HuH-7.5 (cell line): Measurements from ENCODE around the gene UBN1.
"Not testable (repeated sequence)": the region's sequence is repeated elsewhere in the genome, so short reads cannot be mapped to it uniquely, and the experiment has no call there.

Experiments
- DNase-seq: peaks from one replicate; pipeline ENCODE4 v3.0.0; 2011; ENCODE audit warnings: low spot score

Gene UBN1

DNA sequence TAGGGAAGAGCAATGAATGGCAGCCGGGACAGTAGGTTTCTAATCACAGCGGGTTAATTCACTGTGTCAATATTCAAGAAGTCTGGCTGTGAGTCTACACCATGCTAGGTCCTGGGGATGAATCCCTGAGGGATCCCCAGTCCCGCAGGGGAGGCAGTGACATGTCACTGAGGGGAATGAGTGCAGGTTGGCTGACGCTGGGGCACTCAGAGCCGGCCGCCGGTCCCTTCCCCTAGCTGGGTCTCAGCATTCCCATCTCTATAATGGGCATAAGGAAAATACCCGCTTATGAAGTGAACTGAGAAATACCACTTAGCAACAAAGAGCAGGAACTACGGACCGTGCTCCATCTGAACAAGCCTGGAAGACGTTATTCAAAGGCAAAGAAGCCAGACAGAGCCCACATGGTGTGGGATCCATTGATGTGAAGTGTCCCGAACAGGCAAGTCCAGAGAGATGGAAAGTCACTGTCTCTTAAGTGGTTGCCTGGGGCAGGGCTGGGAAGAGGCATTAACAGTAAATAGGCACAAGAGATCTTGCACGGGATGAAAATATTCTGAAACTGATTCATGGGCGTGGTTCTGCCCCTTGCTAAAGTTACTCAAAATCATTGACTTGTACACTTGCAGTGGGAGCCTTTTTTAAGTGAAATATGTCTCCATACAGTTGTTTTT lies 57.8 kb downstream of the UBN1 start:
- no peak for DNase-seq

DNA sequence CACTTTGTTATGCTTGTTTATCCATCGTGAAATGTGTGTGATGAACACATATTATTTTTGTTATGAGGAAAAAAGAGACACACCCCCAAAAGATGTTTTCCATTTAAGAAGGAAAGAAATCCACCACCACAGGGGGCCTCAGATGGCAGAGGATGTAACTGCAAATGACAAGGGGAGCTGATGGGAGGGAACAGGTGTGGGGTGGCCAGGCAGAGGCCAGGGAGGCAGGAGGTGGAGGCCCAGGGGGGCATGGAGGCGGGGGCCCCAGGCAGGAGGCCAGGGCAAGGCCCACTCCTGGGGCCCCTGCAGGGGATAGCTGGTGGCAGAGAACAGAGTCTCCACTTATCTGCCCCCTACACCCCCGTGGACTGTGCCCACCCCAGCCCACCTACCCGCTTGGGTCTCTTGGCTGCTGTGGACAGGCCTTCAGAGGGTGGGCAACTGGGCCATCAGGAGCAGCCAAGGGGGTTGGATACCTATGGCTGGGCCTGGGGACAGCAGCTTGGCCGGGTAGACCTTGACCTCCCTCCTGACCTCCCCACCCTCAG lies 61.6 kb downstream of the UBN1 start:
- no peak for DNase-seq

DNA sequence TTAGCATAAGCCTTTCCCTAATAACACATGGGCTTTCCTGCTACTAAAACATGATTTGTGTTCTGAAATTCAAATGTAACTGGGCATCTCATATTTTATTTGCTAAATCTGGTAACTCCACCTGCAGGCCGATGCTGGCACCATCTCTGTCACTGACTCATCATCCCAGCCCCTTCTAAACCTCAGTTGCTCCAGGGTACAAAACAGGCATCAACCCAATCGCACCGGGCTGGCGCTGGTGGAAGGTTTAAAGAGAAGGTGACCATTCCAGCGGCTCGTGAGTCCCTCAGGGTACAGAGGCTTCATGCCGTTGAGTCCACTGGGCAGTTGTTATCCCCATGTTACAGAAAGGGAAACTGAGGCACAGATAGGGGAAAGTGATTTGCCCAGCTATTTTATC lies 62.5 kb downstream of the UBN1 start:
- DNase-seq, result no peak

DNA sequence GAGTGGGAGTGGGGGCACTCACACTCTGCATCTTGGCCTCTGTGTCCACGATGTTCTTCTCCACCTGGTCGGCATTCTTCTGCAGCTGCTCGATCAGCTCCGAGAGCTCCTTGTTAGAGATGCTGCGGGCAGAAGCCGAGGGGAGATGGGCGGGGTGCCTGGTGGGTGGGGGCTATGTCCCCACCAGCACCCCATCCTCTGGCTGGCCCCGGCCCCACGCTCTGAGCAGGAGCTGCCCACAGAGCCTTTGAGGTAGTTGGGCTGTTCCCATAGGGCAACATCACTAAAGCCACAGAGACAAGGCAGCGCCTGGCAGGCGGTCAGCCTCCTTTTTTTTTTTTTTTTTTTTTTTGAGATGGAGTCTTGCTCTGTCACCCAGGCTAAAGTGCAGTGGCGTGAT lies 63.5 kb downstream of the UBN1 start:
- no peak for DNase-seq

DNA sequence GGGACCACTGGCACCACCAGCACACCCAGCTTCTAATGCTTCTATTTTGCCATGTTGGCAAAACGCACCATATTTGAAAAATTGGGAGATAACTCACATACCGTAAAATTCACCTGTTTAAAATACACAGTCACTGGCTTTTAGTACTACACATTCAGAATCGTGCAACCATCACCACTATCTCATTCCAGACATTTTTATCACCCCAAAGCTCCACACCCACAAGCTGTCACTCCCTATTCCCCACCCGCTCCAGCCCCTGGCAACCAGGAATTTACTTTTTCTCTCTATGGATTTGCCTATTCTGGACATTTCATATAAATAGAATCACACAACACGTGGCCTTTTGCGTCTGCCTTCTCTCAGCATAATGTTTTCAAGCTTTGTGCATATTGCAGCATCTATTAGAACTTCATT lies 64.7 kb downstream of the UBN1 start:
- no peak for DNase-seq

DNA sequence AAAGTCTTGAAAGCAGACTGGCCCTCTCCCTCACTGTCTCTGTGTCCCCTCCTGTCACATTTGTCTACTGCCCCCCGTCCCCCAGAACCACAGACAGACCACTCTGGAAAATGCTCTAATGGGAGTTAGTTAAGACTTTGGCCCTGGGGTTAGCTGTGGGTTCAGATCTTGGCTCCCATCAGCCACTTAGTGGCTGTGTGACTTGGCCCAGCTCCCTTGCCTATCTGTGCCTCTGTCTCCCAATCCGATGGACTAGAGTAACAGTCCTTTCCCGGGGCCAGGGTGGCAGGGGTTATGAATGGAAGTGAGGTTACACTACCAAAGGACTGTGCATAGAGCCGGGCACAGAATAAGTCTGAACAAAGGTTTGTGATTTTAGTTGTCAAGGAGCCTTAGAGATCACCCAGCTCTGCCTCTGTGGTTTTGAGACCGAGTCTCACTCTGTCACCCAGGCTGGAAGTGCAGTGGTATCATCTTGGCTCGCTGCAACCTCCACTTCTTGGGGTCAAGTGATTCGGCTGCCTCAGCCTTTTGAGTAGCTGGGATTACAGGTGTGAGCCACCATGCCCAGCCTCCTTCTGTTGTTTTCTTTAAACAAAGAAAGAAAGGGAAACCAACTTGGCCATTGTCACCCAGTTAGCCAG lies 66.0 kb downstream of the UBN1 start:
- no peak for DNase-seq

DNA sequence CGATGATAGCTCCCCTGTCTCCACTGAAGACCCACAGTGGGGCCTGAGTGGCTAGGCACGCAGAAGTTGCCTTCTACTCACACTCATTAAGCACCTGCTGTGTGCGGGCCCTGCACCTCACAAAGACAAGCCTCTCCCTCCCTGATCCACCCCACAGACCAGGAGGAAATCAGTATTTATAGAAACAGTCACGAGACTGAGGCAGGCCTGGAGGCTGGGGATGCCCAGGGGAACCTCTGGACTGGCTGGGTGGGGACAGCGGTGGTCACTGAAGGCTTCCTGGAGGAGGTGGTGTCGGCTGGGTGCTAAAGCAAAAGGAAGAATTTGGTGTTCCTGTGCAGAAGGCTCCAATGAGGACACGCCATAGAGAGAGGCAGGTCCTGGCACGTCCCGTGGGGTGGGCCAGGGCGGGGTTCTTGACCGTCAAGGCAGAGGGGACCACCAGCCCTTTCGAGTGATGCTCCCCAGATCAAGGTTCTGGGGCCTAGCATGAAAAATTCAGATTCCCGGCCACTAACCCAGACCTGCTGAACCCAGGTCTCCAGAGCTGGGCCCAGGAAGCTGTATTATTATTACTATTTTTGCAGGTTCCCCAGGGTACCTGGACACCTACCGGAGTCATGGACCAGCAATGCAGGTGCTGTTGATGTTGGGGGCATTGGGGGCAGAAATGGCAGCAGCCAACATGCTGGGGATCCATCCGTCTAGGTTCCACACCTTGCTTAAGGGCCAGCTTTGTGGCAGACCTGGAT lies 66.7 kb downstream of the UBN1 start:
- no peak for DNase-seq

DNA sequence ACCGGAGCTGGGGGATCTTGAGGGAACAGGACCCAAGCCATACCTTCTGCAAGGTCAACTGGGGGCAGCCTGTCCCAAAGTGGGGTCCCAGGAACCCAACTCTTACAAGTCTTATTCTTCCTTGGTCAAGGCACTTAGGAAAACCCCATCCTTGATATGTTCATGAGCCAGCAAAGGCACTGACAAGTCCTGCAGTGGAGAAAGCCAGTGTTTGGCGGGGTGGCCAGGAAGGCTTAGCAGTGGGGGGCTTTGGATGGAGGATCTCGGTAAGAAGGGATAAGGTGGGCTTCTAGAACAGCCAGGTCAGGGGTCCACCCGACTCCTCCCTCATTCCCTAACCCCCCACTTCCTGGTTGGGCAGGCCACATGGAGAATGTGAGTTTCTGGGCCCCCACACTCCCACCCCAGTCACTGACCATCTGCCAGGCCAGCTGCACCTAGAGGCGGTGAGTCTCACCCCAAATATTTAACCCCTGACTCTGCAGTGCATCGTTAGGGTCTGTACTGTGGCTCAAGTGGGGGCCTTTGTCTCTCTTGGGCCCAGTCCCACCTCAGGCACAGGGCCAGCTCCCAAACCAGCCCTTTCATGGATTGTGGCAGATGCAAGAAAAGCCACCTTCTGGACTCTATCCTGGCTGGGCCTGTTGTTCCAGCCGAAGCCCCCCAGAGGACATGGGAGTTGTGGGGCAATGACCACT lies 67.4 kb downstream of the UBN1 start:
- DNase-seq, result no peak

DNA sequence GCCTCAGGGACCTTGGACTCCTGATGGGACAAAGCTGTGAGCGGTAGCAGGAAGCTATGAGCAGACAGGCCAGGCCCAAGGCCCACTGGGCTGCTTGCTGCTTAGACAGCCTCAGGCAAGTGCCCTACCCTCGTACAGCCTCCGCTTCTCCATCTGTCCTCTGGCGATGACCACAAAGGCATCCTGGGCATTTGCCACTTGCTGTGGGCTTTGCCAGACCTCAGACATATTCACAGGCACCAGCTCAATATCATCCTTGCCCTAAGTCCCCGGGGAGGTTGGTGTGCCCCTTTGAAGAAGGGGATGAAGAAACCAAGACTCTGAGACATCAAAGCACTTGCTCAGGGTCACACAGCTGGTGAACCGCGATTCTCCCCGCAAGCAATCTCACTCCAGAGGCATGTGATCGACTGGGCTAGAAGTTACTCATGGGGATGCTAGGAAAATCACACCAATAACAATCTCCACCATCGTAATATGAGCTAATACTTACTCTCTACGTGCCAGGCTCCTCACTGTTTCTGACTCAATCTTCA lies 68.0 kb downstream of the UBN1 start:
- no peak for DNase-seq

DNA sequence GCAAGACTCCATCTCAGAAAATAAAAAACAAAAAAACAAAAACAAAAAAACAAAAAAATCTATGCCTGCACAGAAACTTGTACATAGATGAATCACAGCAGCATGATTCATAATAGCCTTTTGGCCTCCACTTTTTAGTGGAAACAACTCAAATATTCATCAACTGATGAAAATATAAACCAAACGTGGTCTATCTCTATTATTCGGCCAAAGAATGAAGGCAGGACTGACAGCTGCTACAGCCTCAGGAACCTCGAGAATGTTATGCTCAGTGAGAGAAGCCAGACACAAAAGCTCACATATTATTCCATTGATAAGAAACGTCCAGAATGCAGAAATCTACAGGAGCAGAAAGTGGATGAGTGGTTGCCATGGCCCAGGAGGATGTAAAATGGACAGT lies 69.8 kb downstream of the UBN1 start:
- DNase-seq, result no peak

DNA sequence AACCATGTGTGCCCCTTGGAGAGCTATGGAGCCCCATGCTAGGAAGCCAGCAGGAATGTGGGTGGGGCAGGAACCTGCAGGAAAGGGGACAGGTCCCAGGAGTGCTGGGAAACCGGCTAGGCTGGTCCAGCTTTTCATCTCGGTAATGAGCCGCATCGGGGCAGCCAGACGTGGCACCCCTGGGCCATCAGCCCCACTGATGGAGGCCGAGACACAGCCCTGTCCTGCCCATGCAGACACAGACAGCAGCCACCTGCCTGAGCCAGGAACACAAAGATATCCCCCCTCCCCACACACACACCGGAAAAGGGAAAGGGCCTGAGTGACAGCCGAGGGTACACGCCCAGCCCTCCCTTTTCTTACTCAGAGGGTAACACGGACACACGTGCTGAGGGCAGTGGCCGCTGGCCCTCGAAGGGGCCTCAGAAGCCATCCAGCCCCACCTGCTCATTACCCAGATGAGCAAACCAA lies 71.5 kb downstream of the UBN1 start:
- DNase-seq, result no peak

DNA sequence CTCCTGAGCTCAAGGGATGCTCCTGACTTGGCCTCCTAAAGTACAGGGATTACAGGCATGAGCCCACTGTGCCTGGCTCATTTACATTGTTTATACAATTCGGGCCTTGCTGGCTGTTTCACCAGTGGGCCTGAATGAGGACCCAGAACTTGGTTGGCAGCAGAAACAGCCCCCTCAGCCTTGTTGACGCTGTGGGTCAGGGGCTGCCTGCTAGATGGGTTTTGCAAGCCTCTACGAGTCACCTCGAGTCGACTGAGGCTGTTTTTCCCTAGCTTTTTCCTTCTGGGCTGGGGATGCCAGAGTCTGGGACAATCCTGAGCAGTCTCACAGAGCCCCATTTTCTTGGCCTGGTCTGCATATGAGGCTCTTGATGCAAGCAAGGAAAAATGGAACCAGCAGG lies 73.5 kb downstream of the UBN1 start:
- DNase-seq, result no peak

DNA sequence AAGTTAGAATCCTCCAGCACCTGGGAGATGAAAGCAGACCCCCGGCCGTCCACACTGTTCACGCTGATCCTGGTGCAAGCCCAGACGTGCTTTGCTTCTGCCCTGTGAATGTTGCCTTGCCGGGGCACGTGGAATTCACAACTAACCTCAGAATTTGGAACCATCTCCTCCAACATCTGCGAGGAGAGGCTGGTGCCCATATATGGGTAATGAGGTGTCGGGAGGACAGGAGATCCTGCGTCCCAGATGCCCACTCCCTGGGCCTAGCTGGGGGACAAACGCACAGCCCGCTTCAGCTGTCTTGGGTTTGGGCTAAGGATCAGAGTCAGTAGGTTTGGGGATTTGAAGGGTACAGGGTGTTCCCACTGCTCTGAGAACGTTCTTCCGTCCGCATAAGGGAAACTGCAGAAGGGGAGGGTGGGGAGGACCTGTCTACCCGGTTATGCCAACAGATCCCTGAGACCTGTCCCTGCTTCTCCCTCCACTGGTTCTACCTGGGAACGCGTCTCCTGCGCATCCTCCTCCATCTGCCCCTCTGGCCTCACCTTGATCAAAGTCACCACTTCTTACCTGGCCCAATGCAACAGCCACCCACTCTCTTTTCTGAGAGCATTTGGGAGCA lies 75.6 kb downstream of the UBN1 start:
- no peak for DNase-seq

DNA sequence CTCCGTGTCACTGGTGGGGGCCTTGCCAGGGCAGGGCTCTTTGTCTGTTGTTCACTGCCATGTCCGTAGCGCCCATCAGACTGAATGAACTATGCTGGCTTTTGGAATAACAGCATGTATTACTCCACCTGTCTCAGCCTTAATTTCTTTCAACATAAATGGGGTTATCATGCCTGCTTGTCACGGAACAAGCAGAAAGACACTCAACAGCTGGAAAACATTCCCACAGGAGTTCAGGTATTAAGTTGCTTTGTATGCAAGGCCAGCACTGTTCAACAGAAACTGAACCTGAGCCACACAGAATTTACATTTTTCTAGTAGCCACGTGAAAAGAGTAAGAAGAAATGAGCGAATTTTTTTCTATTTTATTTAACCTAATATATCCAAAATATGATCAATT lies 76.6 kb downstream of the UBN1 start:
- DNase-seq, result no peak

DNA sequence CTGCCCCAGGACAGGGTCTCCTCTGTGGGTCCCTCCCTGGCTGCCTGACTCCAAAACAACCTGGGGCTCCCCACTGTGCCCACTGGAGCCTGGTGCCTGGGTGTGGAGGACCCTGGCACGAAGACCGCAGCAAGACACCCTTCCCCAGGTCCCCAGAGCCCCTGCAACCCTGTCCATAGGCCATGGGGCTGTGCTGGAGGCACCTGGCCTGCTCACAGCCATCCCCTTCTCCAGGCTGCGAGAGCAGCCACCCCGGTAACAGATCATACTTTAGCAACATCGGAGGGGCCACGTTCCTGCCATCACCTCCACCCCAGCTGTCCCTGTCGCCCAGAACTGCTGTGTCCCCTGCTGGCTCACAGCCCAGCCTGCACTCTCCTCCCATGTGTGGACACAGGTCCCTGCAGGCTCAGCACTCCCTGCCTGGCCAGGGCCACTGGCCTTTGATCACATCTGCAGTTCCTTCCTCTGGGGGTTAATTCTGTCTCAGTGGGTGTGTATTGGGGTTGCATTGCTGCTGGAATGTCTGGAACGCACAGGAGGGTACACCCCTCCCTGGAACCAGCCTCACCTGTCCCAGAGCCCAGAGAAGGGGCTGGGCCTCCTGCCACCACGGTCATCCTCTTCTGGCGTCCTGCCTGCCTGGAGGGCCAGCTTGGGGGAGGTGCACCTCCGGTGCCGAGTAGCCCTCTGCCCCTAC lies 77.5 kb downstream of the UBN1 start:
- no peak for DNase-seq

DNA sequence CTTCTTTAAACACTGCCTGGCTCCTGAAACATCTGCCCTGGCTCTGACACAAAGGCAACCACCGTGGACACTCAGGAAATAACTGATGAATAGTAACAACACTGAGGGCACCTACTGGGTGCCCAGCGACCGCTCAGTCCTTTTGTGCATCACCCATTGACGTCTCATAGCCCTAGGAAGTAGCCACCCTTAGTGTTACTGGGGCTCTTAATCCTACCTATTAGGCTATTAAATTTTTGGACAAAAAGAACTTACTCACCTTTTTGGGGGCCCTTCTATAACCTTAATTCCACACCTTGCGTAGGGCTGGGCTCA lies 78.0 kb downstream of the UBN1 start:
- DNase-seq, result no peak

DNA sequence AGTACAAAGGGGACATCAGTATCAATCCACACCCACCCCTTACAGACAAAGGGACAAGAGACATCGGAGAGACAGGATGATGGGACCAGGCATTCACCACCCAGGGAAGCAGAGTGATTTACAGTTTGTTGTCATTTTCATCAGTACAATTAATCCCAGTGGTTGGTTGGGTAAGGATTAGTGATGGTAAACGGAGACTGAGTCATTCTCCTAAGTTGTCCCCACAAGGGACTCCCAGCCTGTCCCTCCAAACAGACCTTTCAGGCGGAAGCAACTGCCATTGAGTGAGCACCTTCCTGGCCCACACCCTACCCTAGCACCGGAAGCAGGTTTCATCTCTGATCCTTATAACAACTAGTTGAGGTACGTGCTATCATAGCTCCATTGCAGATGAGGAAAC lies 78.5 kb downstream of the UBN1 start:
- no peak for DNase-seq

DNA sequence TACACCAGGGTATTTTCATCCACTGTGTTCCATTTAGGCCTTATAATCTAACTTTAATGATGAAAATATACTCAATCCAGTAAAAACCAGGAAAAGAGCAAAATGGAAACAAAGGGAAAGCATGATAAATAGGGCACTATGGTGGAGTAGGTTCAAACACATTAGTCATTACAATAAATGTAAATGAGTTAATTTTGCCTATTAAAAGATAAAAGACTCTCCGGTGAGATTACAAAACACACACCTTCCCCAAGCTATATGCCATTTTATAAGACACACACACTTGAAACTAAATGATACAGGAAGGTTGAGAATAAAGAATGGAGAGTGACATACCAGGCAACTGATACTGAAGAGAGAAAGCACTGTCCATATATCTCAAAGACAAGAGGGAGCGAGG lies 79.6 kb downstream of the UBN1 start:
- DNase-seq, result no peak

DNA sequence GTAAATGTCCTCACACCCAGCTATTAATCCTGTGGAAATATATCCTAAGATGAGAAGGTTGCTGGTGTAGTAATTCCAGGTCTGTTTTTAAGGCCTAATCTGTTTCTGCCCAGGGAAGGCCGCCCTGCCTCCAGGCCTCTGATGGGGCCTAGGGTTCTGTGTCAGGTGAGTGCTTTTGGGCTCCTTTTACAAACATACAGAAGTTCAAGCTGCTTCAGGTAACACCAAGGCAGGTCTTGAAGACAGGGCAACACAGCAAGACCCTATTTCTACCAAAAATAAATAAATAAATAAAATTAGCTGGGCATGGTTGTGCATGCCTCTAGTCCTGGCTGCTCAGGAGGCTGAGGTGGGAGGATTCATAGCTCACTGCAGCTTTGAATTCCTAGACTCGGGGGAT lies 80.4 kb downstream of the UBN1 start:
- DNase-seq, result no peak

DNA sequence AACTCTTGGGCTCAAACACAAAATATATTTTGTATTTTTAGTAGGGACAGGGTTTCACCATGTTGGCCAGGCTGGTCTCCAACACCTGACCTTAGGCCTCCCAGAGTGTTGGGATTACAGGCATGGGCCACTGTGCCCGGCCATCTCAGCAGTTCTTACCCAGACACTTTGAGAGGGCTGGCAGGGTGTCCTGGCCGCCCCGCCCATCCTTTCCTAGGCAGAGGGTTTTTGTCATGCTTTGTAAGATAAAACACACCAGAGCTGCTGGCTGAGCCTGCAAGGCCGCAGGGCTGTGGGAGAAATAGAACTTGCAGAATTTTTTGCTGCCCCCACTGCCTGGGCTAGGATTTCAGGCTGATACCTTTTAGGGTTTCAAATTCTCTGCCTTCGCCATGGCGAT lies 80.9 kb downstream of the UBN1 start:
- no peak for DNase-seq

DNA sequence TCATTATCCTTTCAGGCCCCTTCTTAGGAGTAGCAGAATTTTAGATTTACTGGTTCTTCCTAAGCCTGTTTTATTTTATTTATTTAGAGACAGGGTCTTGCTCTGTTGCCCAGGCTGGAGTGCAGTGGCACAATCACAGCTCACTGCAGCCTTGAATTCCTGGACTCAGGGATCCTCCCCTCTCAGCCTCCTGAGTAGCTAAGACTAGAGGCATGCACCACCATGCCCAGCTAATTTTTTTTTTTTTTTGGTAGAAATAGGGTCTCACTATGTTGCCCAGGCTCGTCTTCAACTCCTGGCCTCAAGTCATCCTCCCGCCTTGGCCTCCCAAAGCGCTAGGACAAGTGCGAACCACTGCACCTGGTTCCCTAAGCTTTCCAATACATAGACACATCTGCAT lies 82.3 kb downstream of the UBN1 start:
- not testable (repeated sequence) for DNase-seq
